ENCODE results near the gene TUNAR. TPM values are rescaled to one million over a fixed set of nuclear protein-coding genes. Genes with fewer than 3 reads are reported as not detected.

TUNAR gene
- total RNA-seq, 2 experiments from 2014 or later: not detected

DNA sequence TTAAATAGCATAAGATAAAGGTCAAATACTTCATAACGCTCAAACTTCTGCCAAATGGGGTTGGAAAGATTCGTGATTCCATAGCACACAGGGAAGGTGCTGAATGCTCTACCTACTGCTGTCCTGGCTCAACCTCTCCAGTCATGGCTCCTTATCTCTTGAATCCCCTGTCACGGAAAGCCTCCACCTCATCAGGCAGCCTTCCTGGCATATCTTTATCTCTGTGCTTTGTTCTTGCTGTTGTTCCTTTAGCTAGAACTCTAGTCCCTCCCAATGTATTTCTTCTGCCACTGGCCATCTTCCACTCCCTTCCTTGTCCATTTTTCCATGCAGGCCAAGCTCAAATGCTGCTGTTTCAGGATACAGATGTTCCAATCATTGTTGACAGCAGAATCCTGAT is 26.9 kb upstream of the TUNAR start:
- no peaks in the 10 kb centered on the region for H3K4me1 Mint-ChIP-seq
- no peak for DNase-seq
- no peak overlapping the region for H3K4me3 Mint-ChIP-seq
- no peak overlapping the region for H3K27ac Mint-ChIP-seq
- POLR2A ChIA-PET: no interaction called here
- no peaks in the 10 kb centered on the region for H3K36me3 Mint-ChIP-seq (ENCODE audit: low read depth)
- no peaks in the 10 kb centered on the region for H3K9me3 Mint-ChIP-seq
- CTCF ChIA-PET: no interaction called here
- peaks cover 10% of the 10 kb centered on the region for H3K27me3 Mint-ChIP-seq

DNA sequence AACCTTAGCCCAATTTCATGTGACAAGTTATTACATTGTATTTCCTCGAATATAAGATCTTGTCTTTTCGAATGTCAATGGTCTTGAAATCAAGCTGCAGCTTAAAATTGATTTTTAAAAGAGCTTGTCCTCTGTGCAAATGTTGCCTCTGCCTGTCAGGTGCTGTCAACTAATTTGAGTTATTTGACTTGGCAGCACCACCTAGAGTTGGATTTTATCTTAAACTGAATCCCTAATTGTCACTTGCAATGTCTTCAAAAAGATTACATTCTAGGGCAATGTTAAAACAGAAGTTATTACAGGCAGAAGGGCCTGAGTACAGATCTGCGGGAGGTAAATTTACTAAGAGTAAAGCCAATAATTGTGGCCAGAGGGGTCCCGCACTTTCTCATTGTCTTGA is 26.2 kb upstream of the TUNAR start:
- Mint-ChIP-seq H3K9me3 (no peaks in the 10 kb centered on the region), H3K27ac (no peak overlapping the region), H3K36me3 (ENCODE audit: low read depth) (no peaks in the 10 kb centered on the region), H3K4me3 (no peak overlapping the region), H3K27me3 (peaks cover 10% of the 10 kb centered on the region), H3K4me1 (no peaks in the 10 kb centered on the region)
- no peak for DNase-seq
- ChIA-PET CTCF (no interaction called here), POLR2A (no interaction called here)

DNA sequence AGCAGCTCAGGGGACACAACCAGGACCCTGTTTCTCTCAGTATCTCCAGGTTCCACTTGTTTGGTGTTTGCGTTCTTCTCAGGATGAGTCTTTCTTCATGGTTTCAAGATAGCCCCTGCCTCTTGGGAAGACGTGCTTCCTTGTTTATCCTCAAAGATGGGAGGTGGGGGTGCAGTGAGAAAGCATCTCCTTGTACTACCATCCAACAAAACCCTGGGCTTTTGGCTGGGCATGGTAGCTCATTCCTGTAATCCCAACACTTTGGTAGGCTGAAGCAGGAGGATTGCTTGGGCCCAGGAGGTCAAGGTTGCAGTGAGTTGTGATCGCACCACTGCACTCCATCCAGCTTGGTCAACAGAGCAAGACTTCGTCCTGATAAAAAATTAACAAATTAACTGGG is 21.0 kb upstream of the TUNAR start:
- Mint-ChIP-seq H3K4me1 (no peaks in the 10 kb centered on the region), H3K4me3 (no peak overlapping the region), H3K27me3 (no peaks in the 10 kb centered on the region), H3K36me3 (ENCODE audit: low read depth) (no peaks in the 10 kb centered on the region), H3K27ac (no peak overlapping the region), H3K9me3 (no peaks in the 10 kb centered on the region)
- CTCF ChIA-PET: no interaction called here
- no peak for DNase-seq
- POLR2A ChIA-PET: no interaction called here

DNA sequence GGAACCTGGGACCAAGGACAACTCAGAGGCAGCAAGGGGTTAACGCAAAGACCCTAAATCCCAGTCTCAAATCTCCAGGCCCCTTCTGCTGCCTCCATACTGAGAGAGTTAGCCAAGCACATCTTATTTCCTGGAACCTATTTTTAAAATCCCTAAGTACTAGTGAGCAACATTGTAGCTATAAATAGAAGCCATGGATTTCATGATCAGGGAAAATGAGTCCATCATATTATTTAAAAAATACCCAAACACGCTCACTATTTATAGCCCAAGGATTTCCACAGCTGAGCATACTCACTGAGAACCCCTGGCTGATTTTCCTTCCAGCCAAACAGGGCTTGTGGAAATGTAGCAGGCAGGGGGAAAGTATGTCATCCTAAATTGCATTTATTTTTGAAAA is 19.4 kb upstream of the TUNAR start:
- CTCF ChIA-PET: no interaction called here
- Mint-ChIP-seq H3K27me3 (peaks cover 5% of the 10 kb centered on the region), H3K36me3 (ENCODE audit: low read depth) (no peaks in the 10 kb centered on the region), H3K9me3 (no peaks in the 10 kb centered on the region), H3K4me1 (no peaks in the 10 kb centered on the region), H3K27ac (no peak overlapping the region), H3K4me3 (no peak overlapping the region)
- POLR2A ChIA-PET: no interaction called here
- no peak for DNase-seq

DNA sequence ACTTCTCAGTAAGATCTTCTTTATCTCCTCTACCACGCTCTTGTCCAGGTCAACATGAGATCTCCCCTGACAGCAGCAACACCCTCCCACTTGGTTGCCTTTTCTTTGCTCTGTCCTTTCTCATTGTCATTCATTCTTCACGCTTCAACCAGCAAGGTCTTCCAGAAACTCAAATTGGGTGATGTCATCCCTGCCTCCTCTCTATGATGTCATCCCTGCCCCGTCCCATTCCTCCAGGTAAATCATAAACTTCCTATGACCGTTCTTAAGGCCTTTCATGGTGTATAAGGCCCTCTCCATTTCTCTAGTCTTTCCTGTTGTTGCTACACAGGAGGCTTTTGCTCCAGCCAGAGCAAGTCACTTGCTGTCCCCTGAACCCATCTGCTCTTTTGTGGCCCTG is 17.7 kb upstream of the TUNAR start:
- H3K27me3 Mint-ChIP-seq: peaks cover 5% of the 10 kb centered on the region
- ChIA-PET CTCF (no interaction called here), POLR2A (no interaction called here)
- no peak overlapping the region for H3K4me3 Mint-ChIP-seq
- no peaks in the 10 kb centered on the region for H3K9me3 Mint-ChIP-seq
- no peaks in the 10 kb centered on the region for H3K36me3 Mint-ChIP-seq (ENCODE audit: low read depth)
- no peaks in the 10 kb centered on the region for H3K4me1 Mint-ChIP-seq
- H3K27ac Mint-ChIP-seq: no peak overlapping the region
- DNase-seq: no peak

DNA sequence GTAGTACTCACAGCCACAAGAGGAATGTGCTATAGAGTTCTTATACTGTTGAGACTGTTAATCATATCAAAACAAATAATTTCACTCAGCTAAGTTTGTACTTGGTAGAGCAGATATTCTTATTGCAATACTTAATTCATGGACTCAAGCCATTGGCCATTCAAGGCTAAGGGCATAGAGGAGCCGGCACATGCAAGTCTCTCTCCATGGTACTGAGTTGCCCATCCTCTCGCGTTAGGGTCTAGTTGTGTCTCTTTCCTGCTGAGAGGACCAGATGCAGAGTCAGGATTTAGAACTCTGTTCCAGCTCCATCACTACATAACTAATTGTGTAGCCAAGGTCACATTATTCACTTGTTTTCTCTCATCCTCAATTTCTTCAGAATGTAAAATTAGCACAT is 14.4 kb upstream of the TUNAR start:
- no peak for DNase-seq
- Mint-ChIP-seq H3K27me3 (peaks cover 9% of the 10 kb centered on the region), H3K27ac (no peak overlapping the region), H3K4me3 (no peak overlapping the region), H3K36me3 (ENCODE audit: low read depth) (no peaks in the 10 kb centered on the region), H3K4me1 (no peaks in the 10 kb centered on the region), H3K9me3 (no peaks in the 10 kb centered on the region)
- CTCF ChIA-PET: no interaction called here
- POLR2A ChIA-PET: no interaction called here

DNA sequence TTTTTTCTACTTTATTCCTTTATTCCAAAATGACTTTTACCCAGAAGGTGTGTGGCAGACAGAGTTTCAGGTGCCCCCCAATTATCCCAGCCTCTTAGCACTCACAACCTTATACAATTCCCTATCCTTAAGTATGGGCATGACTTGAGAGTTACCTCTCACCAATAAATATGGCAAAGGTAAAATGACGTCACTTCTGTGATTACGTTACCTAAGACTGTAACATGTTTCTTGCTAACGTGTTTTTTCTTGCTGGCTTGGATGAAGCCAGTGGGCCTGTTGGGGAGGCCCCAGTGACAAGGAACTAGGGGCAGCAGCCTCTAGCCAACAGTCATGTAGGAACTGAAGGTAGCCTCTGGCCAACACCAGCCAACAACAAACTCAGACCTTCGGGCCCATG is 13.3 kb upstream of the TUNAR start:
- Mint-ChIP-seq H3K27ac (no peak overlapping the region), H3K4me3 (no peak overlapping the region), H3K36me3 (ENCODE audit: low read depth) (no peaks in the 10 kb centered on the region), H3K4me1 (no peaks in the 10 kb centered on the region), H3K27me3 (peaks cover 11% of the 10 kb centered on the region), H3K9me3 (no peaks in the 10 kb centered on the region)
- CTCF ChIA-PET: no interaction called here
- POLR2A ChIA-PET: no interaction called here
- no peak for DNase-seq

DNA sequence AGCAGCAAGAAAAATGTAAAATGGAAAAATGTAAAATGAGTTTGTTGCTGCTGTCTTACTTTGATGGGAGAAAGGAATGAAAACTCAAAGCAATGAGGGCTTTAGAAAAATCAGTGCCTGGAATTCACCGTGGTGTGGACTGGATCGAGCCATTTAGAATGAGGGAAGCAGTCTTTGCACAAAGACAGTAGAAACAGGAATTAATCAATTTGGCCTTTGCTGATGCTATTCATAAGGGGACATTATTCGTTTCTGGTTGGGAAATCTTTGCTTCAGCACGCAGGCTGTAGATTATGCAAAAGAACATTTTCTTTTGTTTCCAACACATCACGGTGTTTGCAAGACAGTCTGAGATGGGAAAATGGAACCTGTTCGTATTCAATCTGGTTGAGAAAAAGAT is 6.9 kb upstream of the TUNAR start:
- CTCF ChIA-PET: no interaction called here
- peaks cover 19% of the 10 kb centered on the region for H3K27me3 Mint-ChIP-seq
- H3K27ac Mint-ChIP-seq: no peak overlapping the region
- no peaks in the 10 kb centered on the region for H3K36me3 Mint-ChIP-seq (ENCODE audit: low read depth)
- no peak for DNase-seq
- POLR2A ChIA-PET: no interaction called here
- H3K4me3 Mint-ChIP-seq: no peak overlapping the region
- H3K9me3 Mint-ChIP-seq: no peaks in the 10 kb centered on the region
- no peaks in the 10 kb centered on the region for H3K4me1 Mint-ChIP-seq

DNA sequence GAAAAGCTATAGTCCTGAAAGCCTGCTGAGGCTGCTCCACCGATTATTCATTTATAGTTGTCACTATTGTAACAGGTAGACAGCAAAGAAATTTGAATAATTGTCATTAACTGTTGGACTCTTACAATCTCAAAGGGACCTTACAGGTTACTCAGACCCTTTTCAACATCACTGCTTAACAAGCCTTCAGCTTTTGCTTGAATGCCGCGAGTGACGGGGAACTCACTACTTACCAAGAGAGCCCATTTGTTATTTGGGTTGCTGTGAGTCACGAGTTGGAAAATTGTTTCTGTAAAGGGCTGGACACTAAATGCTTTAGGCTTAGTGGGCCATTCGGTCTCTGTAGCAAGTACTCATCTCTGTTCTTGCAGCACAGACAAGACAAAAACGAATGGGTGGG is 5.9 kb upstream of the TUNAR start:
- peaks cover 28% of the 10 kb centered on the region for H3K27me3 Mint-ChIP-seq
- H3K27ac Mint-ChIP-seq: no peak overlapping the region

DNA sequence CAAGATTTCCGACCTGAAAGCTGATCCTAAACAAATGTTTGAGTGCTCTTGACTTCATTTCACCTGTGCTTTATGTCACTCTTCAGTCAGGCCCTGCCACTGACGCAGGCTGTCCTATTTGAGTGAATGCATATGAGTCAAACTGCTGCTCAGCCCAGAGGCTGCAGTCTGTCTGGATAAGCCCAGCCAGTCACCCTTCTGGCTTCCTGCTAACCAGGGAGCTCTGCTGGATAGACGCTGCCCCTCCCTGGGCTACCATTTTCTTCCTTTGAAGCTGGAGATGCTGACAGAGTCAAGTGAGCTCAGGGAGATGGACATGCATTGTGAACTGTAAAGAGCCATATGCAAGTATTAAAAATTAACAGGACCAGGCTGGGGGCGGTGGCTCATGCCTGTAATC is 5.1 kb upstream of the TUNAR start:
- Mint-ChIP-seq H3K9me3 (no peaks in the 10 kb centered on the region), H3K27ac (no peak overlapping the region), H3K27me3 (peaks cover 28% of the 10 kb centered on the region), H3K4me3 (no peak overlapping the region), H3K36me3 (ENCODE audit: low read depth) (no peaks in the 10 kb centered on the region), H3K4me1 (no peaks in the 10 kb centered on the region)
- DNase-seq: no peak
- ChIA-PET POLR2A (no interaction called here), CTCF (no interaction called here)

More for the DNA sequence above, 5.9 kb upstream of the TUNAR start:
- ChIA-PET CTCF (no interaction called here), POLR2A (no interaction called here)
- no peak for DNase-seq
- H3K9me3 Mint-ChIP-seq: no peaks in the 10 kb centered on the region
- no peak overlapping the region for H3K4me3 Mint-ChIP-seq
- H3K4me1 Mint-ChIP-seq: no peaks in the 10 kb centered on the region
- no peaks in the 10 kb centered on the region for H3K36me3 Mint-ChIP-seq (ENCODE audit: low read depth)

DNA sequence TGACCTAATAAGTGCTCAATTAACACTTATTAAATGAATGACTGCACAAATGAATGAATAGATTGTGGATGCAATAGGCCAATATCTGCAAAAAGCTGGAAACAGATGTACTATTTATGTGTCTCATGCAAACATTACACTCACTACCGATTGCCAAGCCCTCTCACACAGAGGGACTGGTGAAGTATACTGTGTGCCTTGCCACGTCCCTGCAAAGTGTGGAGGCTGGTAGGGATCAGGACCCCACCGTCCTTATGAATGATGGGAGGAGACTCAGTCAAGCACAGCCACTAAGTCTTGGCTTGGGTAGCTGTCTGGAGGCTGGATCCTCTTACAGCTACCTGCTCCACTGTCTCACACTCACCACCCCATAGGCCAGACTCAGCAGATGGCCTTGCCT is 3.9 kb upstream of the TUNAR start:
- Mint-ChIP-seq H3K9me3 (no peaks in the 10 kb centered on the region), H3K27ac (no peak overlapping the region), H3K36me3 (ENCODE audit: low read depth) (no peaks in the 10 kb centered on the region), H3K4me3 (no peak overlapping the region), H3K27me3 (peaks cover 28% of the 10 kb centered on the region), H3K4me1 (no peaks in the 10 kb centered on the region)
- ChIA-PET CTCF (no interaction called here), POLR2A (no interaction called here)
- no peak for DNase-seq

DNA sequence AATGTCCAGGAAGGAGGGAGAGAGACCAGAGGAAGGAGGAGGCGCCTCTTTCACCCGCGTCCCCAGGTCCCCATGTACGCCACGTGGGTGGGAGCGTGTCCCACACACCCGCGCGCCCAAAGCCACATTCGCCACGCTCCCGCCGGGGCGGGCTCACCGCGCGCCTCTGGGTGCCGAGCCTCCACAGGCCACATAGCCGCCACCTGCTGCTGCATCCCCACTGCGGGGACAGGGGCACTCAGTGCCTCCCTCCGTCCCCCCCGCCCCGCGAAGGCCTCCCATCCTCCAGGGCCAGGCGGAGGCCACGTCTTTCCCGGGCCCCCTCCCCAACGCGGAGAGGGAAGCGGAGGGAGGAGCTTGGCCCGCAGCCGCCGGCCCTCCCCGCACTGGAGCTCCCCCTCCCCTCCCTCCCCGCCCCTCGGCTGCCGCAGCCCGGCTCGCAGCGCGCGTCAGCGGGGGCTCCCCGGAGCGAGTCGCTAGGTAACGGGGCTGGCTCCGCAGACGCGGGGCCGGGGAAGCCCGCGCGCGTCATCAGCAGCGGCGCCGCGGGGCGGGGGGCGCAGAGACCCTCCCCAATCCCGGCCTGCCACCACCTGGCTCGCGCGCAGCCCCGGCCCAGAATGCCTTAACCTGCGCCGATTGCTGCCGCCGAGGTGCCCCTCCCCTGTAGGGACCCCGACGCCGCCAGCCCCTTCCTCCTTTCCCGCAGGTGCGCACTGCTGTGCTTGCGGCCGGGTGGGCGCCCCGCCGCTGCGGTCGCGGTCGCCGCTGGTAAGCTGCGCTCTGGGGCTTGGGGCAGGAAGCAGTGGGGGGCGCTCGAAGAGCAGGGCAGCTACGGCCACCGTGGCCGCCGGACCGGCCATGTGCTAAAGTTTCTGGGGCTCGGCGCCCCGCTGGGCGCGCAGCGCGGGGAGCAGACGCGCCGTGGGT is 536 bp upstream of the TUNAR start:
- Mint-ChIP-seq H3K4me3 (no peak overlapping the region), H3K9me3 (no peaks in the 10 kb centered on the region), H3K4me1 (no peaks in the 10 kb centered on the region), H3K27ac (no peak overlapping the region), H3K27me3 (peaks cover 45% of the 10 kb centered on the region), H3K36me3 (ENCODE audit: low read depth) (no peaks in the 10 kb centered on the region)
- ChIA-PET CTCF (no interaction called here), POLR2A (no interaction called here)
- no peak for DNase-seq

DNA sequence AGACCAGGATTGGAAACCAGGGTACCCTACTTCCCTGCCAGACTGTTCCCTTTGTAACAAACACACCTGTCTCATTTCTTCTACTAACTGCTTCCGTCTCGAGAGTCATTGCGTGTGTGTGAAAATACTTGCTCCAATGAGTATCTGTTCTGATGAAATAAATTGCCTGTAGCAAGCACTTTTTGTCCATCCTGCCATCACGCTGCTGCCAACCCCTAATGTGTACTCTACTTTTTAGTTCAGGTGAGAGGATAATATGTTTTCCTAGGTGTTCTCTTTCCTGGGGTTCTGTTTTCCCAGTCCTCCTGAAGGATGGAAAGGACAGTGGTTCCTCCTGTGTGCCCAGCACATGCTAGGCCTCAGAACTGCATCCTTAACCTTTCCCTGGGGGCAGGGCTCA is 1.0 kb downstream of the TUNAR start:
- Mint-ChIP-seq H3K27me3 (peaks cover 45% of the 10 kb centered on the region), H3K36me3 (ENCODE audit: low read depth) (no peaks in the 10 kb centered on the region), H3K4me3 (no peak overlapping the region), H3K4me1 (no peaks in the 10 kb centered on the region), H3K9me3 (no peaks in the 10 kb centered on the region), H3K27ac (no peak overlapping the region)
- ChIA-PET POLR2A (no interaction called here), CTCF (no interaction called here)
- DNase-seq: no peak

DNA sequence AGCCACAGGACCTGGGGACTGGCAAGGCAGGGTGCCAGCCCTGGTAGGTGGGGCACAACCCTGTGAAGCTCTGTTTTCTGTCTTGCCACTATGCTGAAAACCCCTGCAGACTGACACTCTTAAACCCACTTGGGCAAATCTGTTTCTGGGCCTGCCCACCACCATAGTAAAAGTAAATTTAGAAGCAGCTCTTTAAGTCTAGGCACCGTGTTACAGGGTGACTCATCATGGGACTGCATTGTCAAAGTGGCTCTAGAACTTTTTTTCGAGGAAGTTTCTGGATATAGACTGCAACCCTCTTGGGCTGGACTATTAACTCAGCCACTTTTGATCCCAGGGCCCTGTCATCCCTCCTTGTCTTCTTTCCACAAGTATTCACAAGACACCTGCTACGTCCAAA is 7.7 kb downstream of the TUNAR start:
- Mint-ChIP-seq H3K27ac (no peak overlapping the region), H3K9me3 (no peaks in the 10 kb centered on the region), H3K36me3 (ENCODE audit: low read depth) (no peaks in the 10 kb centered on the region), H3K4me3 (no peak overlapping the region), H3K4me1 (peaks cover 4% of the 10 kb centered on the region), H3K27me3 (peaks cover 8% of the 10 kb centered on the region)
- CTCF ChIA-PET: no interaction called here
- POLR2A ChIA-PET: no interaction called here
- DNase-seq: no peak
